Kidney epithelial cell (primary cell): ENCODE measurements around the gene HTR3B. TPM values are rescaled to one million over a fixed set of nuclear protein-coding genes. Genes with fewer than 3 reads are reported as not detected.

Experiments used
- DNase-seq: peaks from one replicate; pipeline ENCODE4 v3.0.0-alpha.2; 2010; ENCODE audit warnings: low read depth
- H3K27me3 ChIP-seq: 2 replicates; pipeline ENCODE4 v1.6.0; 2011; ENCODE audit warnings: low read length; ENCODE audit not compliant: control insufficient read depth, insufficient read depth
- H3K36me3 ChIP-seq: 2 replicates; pipeline ENCODE4 v1.5.1; 2011; ENCODE audit warnings: low read length; ENCODE audit not compliant: control insufficient read depth, insufficient read depth
- H3K4me3 ChIP-seq: 2 replicates; pipeline ENCODE4 v1.5.1; 2011; ENCODE audit warnings: low read depth, mild to moderate bottlenecking, control low read depth, low read length
- total RNA-seq: library from RNA; depleted of rRNA; stranded (reverse); fragments of >200 nt; gene quantifications from 2 replicates; pipeline ENCODE4 v1.2.3, GENCODE V29; 2015
- TF ChIP-seq, protein P1 (sequence below): IDR thresholded peaks from 2 replicates; pipeline ENCODE4 v1.5.1; 2011; ENCODE audit warnings: mild to moderate bottlenecking, moderate library complexity, low read length, control low read depth, inconsistent platforms; ENCODE audit not compliant: insufficient read depth, poor library complexity, severe bottlenecking

HTR3B gene
- total RNA-seq, 1 donor from 2014 or later, result not detected

DNA sequence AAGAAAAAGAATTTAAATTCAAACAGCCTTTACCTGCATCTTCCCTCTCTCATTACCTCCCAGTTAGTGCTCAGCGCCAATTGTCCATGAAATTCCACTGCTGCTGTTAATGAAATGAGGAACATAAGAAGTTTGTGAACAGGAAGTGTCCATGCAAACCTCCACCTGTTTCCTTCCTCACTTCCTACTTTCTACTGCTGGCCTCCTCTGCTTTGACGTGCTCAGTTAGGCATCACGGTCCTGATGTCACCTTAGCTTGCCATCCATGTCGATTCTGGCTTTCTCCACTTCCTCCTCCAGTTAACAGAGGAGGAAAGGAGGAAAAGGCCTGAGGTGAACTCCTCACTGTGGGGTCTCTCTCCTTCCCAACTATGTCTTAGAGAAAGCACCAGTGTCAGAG, 43.4 kb downstream of the HTR3B start:
- no peak for DNase-seq
- Histone ChIP-seq H3K36me3 (no peaks in the 10 kb centered on the region), H3K4me3 (no peak overlapping the region), H3K27me3 (peaks cover 10% of the 10 kb centered on the region)
- TF ChIP-seq, protein P1, sequence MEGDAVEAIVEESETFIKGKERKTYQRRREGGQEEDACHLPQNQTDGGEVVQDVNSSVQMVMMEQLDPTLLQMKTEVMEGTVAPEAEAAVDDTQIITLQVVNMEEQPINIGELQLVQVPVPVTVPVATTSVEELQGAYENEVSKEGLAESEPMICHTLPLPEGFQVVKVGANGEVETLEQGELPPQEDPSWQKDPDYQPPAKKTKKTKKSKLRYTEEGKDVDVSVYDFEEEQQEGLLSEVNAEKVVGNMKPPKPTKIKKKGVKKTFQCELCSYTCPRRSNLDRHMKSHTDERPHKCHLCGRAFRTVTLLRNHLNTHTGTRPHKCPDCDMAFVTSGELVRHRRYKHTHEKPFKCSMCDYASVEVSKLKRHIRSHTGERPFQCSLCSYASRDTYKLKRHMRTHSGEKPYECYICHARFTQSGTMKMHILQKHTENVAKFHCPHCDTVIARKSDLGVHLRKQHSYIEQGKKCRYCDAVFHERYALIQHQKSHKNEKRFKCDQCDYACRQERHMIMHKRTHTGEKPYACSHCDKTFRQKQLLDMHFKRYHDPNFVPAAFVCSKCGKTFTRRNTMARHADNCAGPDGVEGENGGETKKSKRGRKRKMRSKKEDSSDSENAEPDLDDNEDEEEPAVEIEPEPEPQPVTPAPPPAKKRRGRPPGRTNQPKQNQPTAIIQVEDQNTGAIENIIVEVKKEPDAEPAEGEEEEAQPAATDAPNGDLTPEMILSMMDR, result no peak

DNA sequence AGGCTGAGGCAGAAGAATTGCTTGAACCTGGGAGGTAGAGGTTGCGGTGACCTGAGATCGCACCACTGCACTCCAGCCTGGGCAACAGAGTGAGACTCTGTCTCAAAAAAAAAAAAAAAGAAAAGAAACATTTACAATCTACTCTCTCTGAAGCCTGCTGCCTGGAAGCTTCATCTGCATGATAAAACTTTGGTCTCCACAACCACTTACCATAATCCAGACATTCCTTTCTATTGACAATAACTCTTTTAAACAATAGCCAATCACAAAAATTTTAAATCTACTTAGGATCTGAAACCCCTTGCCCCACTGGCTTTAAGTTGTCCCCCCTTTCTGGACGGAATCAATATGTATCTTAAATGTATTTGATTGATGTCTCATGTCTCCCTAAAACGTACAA, 45.3 kb downstream of the HTR3B start:
- Histone ChIP-seq H3K27me3 (peaks cover 10% of the 10 kb centered on the region), H3K36me3 (no peaks in the 10 kb centered on the region), H3K4me3 (no peak overlapping the region)
- no peak for DNase-seq
- TF ChIP-seq, protein P1, result no peak

DNA sequence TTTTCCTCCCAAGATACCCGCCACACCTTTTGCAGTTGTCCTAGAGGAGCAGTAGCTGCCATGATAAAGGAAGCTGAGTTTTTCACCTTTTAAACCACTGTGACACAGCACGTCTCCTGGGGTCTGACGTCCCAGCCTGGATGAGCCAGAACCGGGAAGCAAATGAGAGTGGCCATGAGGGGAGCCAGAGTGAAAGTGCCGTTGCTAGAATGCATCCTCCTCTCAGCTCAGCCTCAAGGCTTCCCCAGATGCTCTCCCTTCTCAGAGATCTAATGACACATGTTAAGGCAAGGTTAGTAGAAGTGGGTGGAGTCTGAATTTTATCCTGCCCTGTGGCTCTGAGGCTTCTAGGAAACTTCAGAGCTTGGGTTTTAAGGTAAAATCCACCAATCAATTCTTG, 46.9 kb downstream of the HTR3B start:
- Histone ChIP-seq H3K4me3 (no peak overlapping the region), H3K36me3 (no peaks in the 10 kb centered on the region), H3K27me3 (peaks cover 10% of the 10 kb centered on the region)
- DNase-seq, result no peak
- TF ChIP-seq, protein P1, result no peak

DNA sequence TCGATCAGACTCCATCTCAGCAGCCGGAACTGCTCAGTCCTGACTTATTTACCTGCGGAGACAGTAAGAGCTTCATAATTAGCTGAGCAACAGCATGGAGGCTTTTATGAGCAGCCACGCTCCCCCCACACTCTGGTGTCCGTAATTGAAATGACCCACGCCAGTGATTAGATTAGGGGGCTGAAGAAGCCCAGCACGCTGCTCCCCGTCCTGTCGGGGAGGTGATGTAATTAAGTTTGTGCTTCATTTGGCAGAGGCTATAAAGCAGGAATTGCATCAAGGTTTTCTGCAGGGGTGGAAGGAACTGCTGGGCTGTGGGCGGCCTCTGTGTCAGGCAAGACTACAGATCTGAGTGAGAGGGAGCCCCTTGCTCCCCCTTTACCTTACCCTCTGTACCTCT, 47.5 kb downstream of the HTR3B start:
- DNase-seq, result no peak
- Histone ChIP-seq H3K27me3 (peaks cover 12% of the 10 kb centered on the region), H3K4me3 (no peak overlapping the region), H3K36me3 (no peaks in the 10 kb centered on the region)
- TF ChIP-seq, protein P1, result no peak

DNA sequence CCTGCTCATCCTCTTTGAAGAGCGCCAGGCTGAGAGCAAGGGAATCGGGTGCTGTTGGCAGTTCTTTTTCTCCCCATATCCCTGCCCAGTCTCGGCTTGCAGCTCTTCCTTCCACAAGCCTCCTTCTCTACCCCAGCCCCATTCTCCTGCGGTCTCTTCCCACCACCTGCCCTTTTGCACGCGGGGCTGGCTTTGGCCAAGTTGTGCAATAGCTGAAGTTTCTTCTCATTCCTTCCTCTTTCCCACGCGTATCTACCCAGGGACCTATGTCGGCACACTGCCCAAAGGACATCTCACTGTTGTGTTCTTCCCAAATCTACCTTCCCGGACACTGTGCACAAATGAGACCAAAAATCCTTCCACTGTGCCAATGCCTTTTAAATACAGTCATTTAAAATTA, 48.0 kb downstream of the HTR3B start:
- peaks cover 16% of the 10 kb centered on the region for H3K27me3 ChIP-seq
- H3K4me3 ChIP-seq, result no peak overlapping the region
- no peak for DNase-seq
- no peaks in the 10 kb centered on the region for H3K36me3 ChIP-seq
- TF ChIP-seq, protein P1, result no peak

DNA sequence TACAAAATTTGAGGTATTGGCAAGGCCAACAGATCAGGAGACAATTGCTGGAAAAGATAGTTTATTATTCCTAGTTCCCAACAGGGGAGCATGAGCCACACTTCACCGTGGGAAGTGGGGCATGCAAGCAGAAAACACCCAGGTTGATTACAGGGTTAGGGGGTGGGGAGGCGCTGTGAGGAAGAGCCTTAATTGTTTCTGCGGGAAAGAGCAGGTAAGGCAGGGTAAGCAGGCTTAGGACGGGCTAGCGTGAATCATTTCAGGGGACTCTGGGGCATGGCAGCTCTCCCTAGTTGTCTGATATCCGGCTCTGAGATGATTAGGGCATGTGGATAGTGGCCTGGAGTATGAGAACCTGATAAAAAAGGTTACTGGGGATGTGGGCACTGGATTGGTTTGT, 49.6 kb downstream of the HTR3B start:
- peaks cover 18% of the 10 kb centered on the region for H3K27me3 ChIP-seq
- TF ChIP-seq, protein P1, result no peak

More for the DNA sequence above, 49.6 kb downstream of the HTR3B start:
- H3K36me3 ChIP-seq, result no peaks in the 10 kb centered on the region
- DNase-seq, result no peak
- no peak overlapping the region for H3K4me3 ChIP-seq
